GM18907 (cell line): ENCODE data around the gene RERE.
"Not testable (repeated sequence)": the region's sequence is repeated elsewhere in the genome, so short reads cannot be mapped to it uniquely, and the experiment has no call there.

Source experiments
- ATAC-seq: cut with Tn5 transposase; IDR thresholded peaks from one replicate; pipeline ENCODE4 v1.9.1; 2021; ENCODE audit warnings: mild to moderate bottlenecking, moderate library complexity; ENCODE audit not compliant: unreplicated experiment

Gene RERE

DNA sequence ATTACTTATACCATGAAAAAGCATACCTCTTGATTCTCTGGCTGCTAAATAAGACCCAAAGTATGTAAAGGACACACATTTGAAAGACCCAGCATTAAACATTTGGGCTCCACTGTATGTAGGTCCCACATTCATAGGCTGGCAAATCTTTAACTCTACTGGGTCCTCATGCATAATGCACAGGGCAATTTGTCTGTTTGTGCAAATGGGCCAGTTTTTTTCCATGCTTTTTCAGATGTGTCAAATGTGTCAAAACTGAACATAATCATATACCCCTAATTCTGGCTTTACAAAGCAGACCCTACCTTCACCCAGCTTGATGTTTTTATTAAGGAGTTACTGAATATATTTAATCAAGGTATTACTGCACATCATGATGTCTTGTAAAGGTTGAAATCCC lies 63.7 kb downstream of the RERE start:
- no peak for ATAC-seq

DNA sequence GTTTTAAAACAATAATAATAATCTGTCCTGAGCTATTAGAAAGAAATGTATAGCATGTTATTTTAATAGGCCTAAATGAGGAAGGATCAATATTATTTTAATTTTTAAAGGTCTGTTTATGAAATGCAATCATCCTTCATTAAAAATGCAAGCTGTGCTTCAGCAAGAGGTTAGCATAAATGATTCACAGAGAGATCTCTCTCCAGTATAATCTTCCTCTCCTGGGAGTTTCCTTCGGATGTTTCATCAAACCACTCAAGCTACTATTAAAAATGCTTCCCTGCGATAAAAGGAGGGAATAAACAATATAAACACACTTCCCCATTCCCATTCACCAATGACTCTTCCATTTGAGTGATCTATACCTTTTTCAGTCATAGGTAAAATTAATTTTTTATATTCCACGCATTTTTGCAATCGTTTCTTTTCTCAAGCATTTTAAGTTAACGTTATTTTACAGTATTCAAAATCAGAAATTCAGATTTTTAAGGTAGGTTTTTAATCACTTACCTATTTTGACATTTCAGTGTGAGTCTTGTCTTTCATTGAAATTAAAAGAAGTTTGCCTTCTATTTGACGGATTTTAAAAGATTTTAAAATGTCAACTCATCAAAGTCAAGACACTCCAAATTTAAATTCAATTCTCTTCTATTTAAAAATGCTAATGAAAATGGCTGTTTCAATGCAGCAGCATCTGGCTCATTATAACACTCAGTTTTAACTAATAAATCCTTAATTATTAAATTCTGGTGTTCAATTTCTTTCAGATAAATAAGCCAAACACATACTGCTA lies 64.3 kb downstream of the RERE start:
- no peak for ATAC-seq

- no peak for ATAC-seq
These were observed 65.0 kb downstream of the RERE start for GRCh38 chr1:8752411-8752810.

DNA sequence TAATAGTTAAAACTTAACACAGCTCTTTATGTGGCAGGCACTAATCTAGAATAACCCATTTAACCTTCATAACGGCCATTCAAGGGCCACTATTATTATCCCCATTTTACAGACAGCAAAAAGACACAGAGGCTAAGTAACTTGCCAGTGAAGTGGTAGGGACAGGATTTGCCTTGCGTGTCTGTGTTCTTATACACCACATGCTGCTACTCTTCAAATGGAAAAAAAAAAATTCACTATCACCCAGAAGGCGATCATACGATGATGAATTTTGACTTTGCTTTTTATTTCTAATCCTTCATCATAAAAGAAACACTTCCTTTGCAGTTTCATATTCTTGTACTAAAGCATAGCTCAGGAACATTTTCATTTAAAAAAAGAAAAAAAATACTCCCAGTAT lies 65.5 kb downstream of the RERE start:
- ATAC-seq = no peak

DNA sequence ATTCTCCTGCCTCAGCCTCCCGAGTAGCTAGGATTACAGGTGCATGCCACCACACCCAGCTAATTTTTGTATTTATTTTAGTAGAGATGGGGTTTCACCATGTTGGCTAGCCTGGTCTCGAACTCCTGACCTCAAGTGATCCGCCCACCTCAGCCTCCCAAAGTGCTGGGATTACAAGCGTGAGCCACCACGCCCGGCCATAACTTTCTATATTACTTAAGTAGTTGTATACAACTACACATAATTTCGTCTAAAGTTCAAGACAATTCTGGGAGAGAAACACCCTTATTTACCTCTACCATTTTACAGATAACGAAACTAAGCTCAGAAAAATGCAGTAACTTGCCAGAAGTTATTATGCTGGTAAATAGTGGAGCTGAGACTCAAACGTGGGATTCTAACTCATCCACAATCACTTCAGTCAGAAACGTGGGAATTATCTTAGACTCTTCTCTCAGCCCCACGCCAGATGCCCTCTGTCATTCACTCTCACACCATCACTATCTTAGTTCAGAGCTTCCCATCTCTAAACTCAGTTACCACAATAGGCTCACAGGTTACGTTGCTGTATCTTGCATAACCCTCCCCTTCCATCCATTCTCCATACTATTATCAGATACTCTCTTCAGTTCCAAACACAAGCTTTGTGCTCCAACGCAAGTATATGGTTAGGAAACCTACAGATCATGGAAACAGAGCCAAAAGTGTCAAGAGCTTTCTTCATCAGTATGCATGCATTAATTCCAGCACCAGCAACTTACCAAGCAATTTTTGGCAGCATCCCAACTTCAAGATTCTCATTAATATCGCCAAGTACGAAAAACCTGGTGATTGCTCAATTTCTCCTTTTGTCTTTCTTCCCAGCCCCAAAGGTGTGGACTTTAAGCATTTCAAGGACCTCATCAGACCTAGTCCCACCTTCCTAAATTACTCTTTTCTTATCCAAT lies 69.3 kb downstream of the RERE start:
- no peak for ATAC-seq

DNA sequence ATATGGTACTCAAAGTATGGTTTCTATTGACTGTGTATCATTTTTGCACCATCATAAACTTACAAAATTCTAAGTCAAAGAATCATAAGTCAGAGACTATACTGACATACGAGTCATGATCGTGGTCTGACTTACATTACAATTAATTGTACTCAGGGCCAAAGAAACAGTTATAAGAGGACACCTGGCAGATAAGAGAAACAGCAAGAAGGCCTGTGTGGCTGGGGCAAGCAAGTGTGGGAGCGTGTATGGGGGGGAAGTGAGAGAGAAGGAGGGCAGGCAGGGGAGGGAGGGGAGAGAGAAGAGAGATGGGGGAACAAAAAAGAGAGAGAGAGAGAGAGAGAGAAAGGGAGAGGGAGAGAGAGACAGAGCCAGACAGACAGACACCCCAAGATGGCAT lies 70.9 kb downstream of the RERE start:
- no peak for ATAC-seq

DNA sequence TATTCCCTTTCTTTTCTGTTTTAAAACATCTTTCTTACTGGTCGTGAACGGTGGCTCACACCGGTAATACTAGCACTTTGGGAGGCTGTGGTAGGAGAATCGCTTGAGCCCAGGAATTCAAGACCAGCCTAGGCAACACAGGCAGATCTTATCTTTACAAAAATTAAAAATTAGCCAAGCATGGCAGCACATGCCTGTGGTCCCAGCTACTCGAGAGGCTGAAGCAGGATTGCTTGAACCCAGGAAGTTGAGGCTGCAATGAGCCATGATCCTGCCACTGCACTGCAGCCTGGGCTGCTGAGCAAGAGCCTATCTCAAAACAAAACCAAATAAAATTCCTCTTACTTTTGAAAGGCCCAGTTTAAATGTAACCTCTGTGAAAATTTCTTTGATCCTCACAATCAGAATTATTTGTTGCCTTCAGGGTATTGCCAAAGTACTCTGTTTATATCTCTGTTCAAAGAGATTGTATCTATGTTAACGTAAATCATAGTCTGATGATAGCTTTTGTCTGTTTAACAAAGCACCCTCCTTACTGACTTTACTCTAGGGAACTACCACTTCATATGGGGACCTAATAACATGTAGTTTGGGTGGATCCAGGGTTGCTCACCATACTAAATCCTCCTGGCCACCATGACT lies 71.6 kb downstream of the RERE start:
- ATAC-seq = no peak

- no peak for ATAC-seq
These were observed 72.1 kb downstream of the RERE start for GRCh38 chr1:8745346-8745745.

DNA sequence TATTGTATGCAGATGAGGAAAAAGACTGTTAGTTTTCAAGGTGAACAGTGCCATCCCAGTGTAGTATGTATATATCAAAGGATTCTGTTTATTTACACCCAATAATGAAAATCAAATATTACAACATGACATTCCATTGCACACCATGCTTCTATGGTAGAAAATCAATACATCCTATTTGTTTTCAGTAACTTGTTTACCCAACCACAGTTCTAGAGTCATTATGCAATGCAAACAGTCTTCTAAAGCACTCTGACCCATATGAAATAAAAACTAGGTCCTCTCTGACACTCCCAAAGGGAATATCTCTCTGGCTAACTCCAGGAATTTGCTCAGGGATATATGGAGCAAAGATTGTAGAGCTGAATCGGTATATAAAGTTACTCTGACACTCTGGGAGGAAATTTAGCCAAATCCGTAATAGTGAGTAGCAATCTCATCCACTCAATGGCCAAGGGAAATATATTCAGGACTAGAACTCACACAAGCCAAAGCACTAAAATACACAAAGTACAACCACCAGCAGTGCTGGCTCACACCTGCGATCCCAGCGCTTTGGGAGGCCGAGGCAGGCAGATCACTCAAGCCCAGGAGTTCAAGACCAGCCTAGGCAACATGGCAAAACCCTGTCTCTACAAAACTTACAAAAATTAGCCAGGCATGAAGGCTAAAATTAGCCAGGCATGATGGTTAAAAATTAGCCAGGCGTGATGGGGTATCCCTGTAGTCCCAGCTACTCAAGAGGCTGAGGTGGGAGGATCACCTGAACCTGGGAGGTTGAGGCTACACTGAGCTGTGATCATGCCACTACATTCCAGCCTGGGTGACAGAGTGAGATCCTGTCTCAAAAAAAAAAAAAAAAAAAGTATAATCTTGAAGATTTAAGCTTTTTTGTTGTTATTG lies 75.2 kb downstream of the RERE start:
- no peak for ATAC-seq

DNA sequence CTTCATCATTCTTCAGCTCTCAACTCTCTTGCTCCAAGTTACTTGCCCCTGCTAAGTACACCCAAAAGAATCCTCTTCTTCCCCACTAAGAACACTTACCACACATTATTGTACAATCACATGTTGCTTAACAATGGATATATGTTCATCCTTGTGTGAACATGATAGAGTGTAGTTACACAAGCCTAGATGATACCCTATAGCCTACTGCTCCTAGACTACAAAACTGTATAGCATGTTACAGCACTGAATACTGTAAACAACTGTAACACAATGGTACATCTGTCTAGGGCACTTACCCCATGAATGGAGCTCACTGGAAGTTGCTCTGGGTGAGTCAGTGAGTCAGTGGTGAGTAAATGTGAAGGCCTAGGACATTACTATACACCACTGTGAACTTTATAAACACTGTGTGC lies 77.4 kb downstream of the RERE start:
- no peak for ATAC-seq

DNA sequence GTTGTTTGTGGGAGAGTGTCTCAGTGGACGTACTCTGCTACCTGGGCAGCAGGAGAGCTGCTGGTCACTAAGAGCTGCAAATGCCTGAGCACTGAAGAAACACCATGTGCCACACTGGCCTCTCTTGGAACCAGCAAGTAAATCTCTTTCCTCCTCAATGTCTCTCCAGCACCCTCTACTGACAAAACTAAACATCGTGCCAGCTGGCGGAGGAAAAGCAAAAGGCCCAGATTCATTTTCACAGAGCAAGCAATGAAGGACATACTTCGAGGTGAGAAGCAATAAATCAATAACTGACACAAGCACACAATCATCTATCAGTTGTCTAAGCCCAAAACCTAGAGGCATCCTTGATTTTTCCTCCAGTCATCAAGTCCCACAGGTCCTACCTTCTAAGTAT lies 78.1 kb downstream of the RERE start:
- ATAC-seq = no peak

- no peak for ATAC-seq
These were observed 80.5 kb downstream of the RERE start for GRCh38 chr1:8736927-8737326.

- ATAC-seq = no peak
These were observed 84.0 kb downstream of the RERE start for GRCh38 chr1:8733484-8733883.

GRCh38 chr1:8731162-8731561 lies 86.3 kb downstream of the RERE start:
- no peak for ATAC-seq

DNA sequence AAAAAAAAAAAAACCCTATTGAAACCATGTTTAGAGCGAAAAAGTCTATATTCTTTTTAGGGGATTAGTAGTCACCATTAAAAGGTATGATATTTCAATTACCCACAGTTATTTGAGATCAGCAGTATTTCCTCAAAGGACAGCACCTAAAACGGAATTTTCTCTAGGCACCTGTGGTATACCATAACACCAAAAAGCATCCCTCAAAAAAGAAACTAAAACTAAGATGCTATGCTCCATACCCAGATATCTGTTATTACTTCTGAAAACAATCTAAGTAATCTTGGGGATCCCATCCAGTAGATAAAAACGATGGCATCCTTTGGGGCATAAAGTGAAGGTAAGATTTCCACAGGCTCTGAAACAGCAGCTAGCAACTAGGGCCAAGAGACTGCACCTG lies 89.0 kb downstream of the RERE start:
- no peak for ATAC-seq

DNA sequence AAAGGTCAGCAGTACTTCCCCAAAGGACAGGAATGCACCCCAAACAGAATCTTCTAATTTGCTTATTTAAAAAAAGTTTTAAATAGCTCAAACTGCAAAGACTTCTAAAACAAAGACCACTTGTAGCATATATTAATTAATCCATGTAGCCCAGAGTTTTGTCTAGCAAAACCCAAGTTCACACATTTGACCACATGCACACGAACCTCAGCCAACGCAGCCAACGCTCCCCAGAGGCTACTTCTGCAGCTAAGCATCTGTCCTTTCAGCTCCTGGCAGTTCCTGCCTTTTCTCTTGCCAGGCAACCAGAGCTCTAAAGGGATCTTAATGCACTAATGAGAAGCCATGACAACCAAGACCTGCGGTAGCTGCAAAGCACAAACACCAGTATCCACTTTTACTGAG lies 89.6 kb downstream of the RERE start:
- no peak for ATAC-seq

- ATAC-seq = not testable (repeated sequence)
These were observed 90.1 kb downstream of the RERE start for GRCh38 chr1:8727316-8727715.

DNA sequence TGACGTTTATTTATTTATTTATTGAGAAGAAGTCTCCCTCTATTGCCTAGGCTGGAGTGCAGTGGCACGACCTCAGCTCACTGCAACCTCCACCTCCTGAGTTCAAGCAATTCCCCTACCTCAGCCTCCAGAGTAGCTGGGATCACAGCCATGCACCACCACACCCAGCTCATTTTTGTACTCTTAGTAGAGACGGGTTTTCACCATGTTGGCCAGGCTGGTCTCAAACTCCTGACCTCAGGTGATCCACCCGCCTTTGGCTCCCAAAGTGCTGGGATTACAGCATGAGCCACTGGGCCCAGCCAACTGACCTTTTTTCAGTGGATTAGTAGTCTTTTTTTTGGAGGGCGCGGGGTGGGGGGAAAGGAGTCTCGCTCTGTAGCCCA lies 90.6 kb downstream of the RERE start:
- not testable (repeated sequence) for ATAC-seq

- no peak for ATAC-seq
These were observed 94.4 kb downstream of the RERE start for GRCh38 chr1:8723010-8723409.

DNA sequence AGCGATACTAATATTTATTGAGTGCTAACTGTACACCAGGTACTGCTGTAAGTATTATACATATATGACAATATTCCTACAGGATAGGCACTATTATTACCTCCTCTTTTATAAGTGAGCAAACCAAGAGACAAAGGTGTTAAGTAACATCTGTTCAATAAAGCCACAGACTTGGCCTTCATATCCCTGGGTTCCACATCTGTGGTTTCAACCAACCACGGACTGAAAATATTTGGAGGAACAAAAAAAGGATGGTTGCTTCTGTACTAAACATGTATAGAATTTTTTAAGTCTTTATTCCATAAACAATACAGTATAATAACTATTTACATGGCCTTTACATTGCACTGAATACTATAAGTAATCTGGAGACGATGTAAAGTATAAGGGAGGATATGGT lies 95.1 kb downstream of the RERE start:
- ATAC-seq = no peak
